Stimulated activated CD8-positive, alpha-beta memory T cell treated with anti-CD3 and anti-CD28 coated beads, Interleukin-7, amount 100 ng/mL, for 1 hour (primary cell): ENCODE data around the gene SLC16A8.
"Not testable (repeated sequence)": the region's sequence is repeated elsewhere in the genome, so short reads cannot be mapped to it uniquely, and the experiment has no call there.

Source experiments
- DNase-seq, 2 donors: peaks; one replicate each; pipeline ENCODE4 v3.0.0-alpha.2; 2020; ENCODE audit warnings: low read depth in 2 of 2

SLC16A8 gene

GRCh38 chr22:38083931-38084631 is at the start of gene SLC16A8:
Gene SLC16A8 (minus strand): TSS chr22:38084184. CDS start chr22:38082873, 1,311 bp downstream.
- DNase-seq = no peak

GRCh38 chr22:38133331-38133730 is 49.3 kb upstream of the SLC16A8 start:
- DNase-seq = no peak

GRCh38 chr22:38132794-38133193 is 48.8 kb upstream of the SLC16A8 start:
- no peak for DNase-seq

- DNase-seq = no peak
Measured at GRCh38 chr22:38132136-38132535, 48.2 kb upstream of the SLC16A8 start.

GRCh38 chr22:38131399-38131798 is 47.4 kb upstream of the SLC16A8 start:
- no peak for DNase-seq

GRCh38 chr22:38129856-38130255 is 45.9 kb upstream of the SLC16A8 start:
- DNase-seq = no peak

GRCh38 chr22:38129021-38129420 is 45.0 kb upstream of the SLC16A8 start:
- no peak for DNase-seq

- no peak for DNase-seq
Measured at GRCh38 chr22:38127869-38128268, 43.9 kb upstream of the SLC16A8 start.

- no peak for DNase-seq
Measured at GRCh38 chr22:38126928-38127668, 43.1 kb upstream of the SLC16A8 start.

GRCh38 chr22:38125751-38126201 is 41.8 kb upstream of the SLC16A8 start:
- DNase-seq = no peak

- DNase-seq = no peak
Measured at GRCh38 chr22:38125038-38125610, 41.1 kb upstream of the SLC16A8 start.

GRCh38 chr22:38124236-38124974 is 40.4 kb upstream of the SLC16A8 start:
- DNase-seq = no peak

GRCh38 chr22:38122616-38123015 is 38.6 kb upstream of the SLC16A8 start:
- DNase-seq = no peak

- DNase-seq = no peak
Measured at GRCh38 chr22:38120359-38121110, 36.6 kb upstream of the SLC16A8 start.

GRCh38 chr22:38118747-38119146 is 34.8 kb upstream of the SLC16A8 start:
- not testable (repeated sequence) for DNase-seq

- no peak for DNase-seq
Measured at GRCh38 chr22:38118182-38118581, 34.2 kb upstream of the SLC16A8 start.

- DNase-seq = not testable (repeated sequence)
Measured at GRCh38 chr22:38117556-38117955, 33.6 kb upstream of the SLC16A8 start.

- no peak for DNase-seq
Measured at GRCh38 chr22:38115423-38116205, 31.6 kb upstream of the SLC16A8 start.

GRCh38 chr22:38114484-38115398 is 30.8 kb upstream of the SLC16A8 start:
- peak; percentile 56 to 58 for DNase-seq
